Measurements from ENCODE around the gene BCL7A. TPM values are rescaled to one million over a fixed set of nuclear protein-coding genes. Genes with fewer than 3 reads are reported as not detected.

The BCL7A gene
- total and polyA plus RNA-seq, 2 of the 8 experiments (the other 6 are each of a cell fraction or from before 2014, with no cell fraction given): 11.9 to 12.7 TPM

DNA sequence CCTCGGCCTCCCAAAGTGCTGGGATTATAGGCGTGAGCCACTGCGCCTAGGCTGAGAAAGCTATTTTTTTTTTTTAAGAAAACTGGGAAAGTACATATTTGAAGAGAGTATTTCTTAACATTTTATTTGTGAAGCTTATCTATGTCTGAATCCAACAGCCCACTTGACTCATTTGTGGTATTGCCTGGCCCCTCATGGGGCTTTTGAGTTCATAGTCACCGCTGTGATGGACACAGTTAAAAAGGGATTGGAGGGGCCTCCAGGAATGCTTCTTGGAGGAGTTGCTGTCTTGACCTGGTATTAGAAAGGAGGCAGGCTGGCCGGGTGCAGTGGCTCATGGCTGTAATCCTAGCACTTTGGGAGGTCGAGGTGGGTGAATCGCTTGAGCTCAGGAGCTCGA, 26.5 kb downstream of the BCL7A start:
- Histone ChIP-seq H2BK120ac (replicated peaks; ENCODE audit: low read depth, low read length) (no peak overlapping the region), H3K4me1 (replicated peaks in 1 of 4; ENCODE audit: control insufficient read depth in 3 of 4, insufficient read depth in 4 of 4, low read length in 3 of 4) (no peaks in the 10 kb centered on the region), H3K14ac (ENCODE audit: insufficient read length) (no peak overlapping the region), H2AK5ac (ENCODE audit: low read depth, low read length) (no peak overlapping the region), H3K23ac (ENCODE audit: insufficient read length) (no peak overlapping the region), H4K5ac (ENCODE audit: insufficient read length, low read depth, low read length) (no peak overlapping the region), H3K9ac (replicated peaks in 1 of 4; ENCODE audit: extremely low read depth in 1 of 4, low read depth in 3 of 4, low read length in 3 of 4) (no peak overlapping the region), H3K27ac (ENCODE audit: low read depth, low read length) (no peak overlapping the region), H2AFZ (ENCODE audit: low read length) (no peak overlapping the region), H3K56ac (replicated peaks; ENCODE audit: insufficient read length, low read depth, low read length) (no peak overlapping the region), H3K9me3 (ENCODE audit: insufficient read depth in 2 of 2, low read depth in 1 of 2, low read length in 1 of 2) (peaks cover 8 to 16% of the 10 kb centered on the region in 2 experiments; a peak in 3 of 4 replicates), H3K4ac (replicated peaks; ENCODE audit: insufficient read length, low read depth, low read length) (no peak overlapping the region), H2BK15ac (ENCODE audit: low read length) (no peak overlapping the region), H3K79me2 (ENCODE audit: control insufficient read depth in 1 of 2, insufficient read depth in 2 of 2, low read length in 2 of 2) (no peaks in the 10 kb centered on the region), H3K4me3 (ENCODE audit: extremely low read depth in 1 of 4, insufficient read depth in 2 of 4, low read depth in 3 of 4, low read length in 4 of 4) (no peak overlapping the region), H3K4me2 (ENCODE audit: insufficient read depth in 1 of 2, low read depth in 2 of 2, low read length in 2 of 2) (no peak overlapping the region), H3K79me1 (ENCODE audit: low read depth, low read length) (no peaks in the 10 kb centered on the region), H2BK12ac (ENCODE audit: low read depth, low read length) (no peak overlapping the region), H3K36me3 (ENCODE audit: control insufficient read depth in 2 of 4, insufficient read depth in 4 of 4, low read length in 3 of 4) (peaks cover 6 to 26% (median 14%) of the 10 kb centered on the region in 4 experiments), H4K20me1 (replicated peaks in 1 of 2; ENCODE audit: control insufficient read depth in 1 of 2, insufficient read depth in 2 of 2, low read length in 2 of 2) (peaks cover 0 to 5% of the 10 kb centered on the region in 2 experiments), H3K27me3 (replicated peaks in 1 of 4; ENCODE audit: control insufficient read depth in 3 of 4, extremely low read depth in 1 of 4, insufficient read depth in 3 of 4, low read length in 3 of 4) (no peaks in the 10 kb centered on the region), H3K23me2 (ENCODE audit: low read depth, low read length) (no peaks in the 10 kb centered on the region), H3K18ac (ENCODE audit: extremely low read depth, low read length) (no peak overlapping the region), H2BK20ac (ENCODE audit: low read length) (no peak overlapping the region), H4K91ac (replicated peaks; ENCODE audit: insufficient read length, low read length) (no peak overlapping the region), H2BK5ac (ENCODE audit: low read depth, low read length) (no peak overlapping the region), H4K8ac (ENCODE audit: extremely low read depth, insufficient read depth, low read length) (no peak overlapping the region)
- ChIA-PET POLR2A (ENCODE audit: partially characterized antibody) (no interaction called here), CTCF (ENCODE audit: partially characterized antibody) (interaction anchor here (0.7 to 2.3 kb wide), 4 partner anchors 16 to 75 kb away, joined by 3 to 12 read pairs (median 6); no protein-coding TSS in a partner anchor)
- no peak for FAIRE-seq
- DNase-seq (ENCODE audit: low read depth in 1 of 2, low spot score in 2 of 2): no peak
- 97% methylated on average over 8 of the region's 8 CpGs; no CpG with 5 or more reads in 1 of the 2 experiments for WGBS, 2 experiments (ENCODE audit: extremely low coverage in 1 of 2, insufficient coverage in 1 of 2, insufficient read length in 1 of 2, insufficient replicate concordance in 2 of 2, low coverage in 1 of 2, low lambda C conversion rate in 2 of 2, missing lambda C conversion rate in 1 of 2)
- no peak for TF ChIP-seq JUN (IDR thresholded peaks at IDR 0.05; ENCODE audit: low read depth, low read length)
- TF ChIP-seq CHD2 (IDR thresholded peaks at IDR 0.05; ENCODE audit: low read length): no peak
- no peak for TF ChIP-seq ASH2L (IDR thresholded peaks at IDR 0.05; ENCODE audit: low read length)
- TF ChIP-seq, protein P1, sequence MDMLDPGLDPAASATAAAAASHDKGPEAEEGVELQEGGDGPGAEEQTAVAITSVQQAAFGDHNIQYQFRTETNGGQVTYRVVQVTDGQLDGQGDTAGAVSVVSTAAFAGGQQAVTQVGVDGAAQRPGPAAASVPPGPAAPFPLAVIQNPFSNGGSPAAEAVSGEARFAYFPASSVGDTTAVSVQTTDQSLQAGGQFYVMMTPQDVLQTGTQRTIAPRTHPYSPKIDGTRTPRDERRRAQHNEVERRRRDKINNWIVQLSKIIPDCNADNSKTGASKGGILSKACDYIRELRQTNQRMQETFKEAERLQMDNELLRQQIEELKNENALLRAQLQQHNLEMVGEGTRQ (IDR thresholded peaks at IDR 0.05; ENCODE audit: low read length): no peak
- TF ChIP-seq CTBP2 (IDR thresholded peaks at IDR 0.05; ENCODE audit: borderline replicate concordance, insufficient read depth, insufficient read length, low read length): no peak
- no peak for TF ChIP-seq NANOG (IDR thresholded peaks at IDR 0.05; ENCODE audit: insufficient read depth, low read depth, low read length, poor library complexity, severe bottlenecking)
- TF ChIP-seq SUZ12 (IDR thresholded peaks at IDR 0.05; ENCODE audit: low read length): no peak
- no peak for TF ChIP-seq BACH1 (IDR thresholded peaks at IDR 0.05; ENCODE audit: low read length)
- TF ChIP-seq MAX (IDR thresholded peaks at IDR 0.05): no peak
- TF ChIP-seq, protein P2, sequence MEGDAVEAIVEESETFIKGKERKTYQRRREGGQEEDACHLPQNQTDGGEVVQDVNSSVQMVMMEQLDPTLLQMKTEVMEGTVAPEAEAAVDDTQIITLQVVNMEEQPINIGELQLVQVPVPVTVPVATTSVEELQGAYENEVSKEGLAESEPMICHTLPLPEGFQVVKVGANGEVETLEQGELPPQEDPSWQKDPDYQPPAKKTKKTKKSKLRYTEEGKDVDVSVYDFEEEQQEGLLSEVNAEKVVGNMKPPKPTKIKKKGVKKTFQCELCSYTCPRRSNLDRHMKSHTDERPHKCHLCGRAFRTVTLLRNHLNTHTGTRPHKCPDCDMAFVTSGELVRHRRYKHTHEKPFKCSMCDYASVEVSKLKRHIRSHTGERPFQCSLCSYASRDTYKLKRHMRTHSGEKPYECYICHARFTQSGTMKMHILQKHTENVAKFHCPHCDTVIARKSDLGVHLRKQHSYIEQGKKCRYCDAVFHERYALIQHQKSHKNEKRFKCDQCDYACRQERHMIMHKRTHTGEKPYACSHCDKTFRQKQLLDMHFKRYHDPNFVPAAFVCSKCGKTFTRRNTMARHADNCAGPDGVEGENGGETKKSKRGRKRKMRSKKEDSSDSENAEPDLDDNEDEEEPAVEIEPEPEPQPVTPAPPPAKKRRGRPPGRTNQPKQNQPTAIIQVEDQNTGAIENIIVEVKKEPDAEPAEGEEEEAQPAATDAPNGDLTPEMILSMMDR (IDR thresholded peaks at IDR 0.05; ENCODE audit: control extremely low read depth in 1 of 3, insufficient read depth in 1 of 3, low read depth in 1 of 3, low read length in 3 of 3): no peak
